D721Med (cell line): ENCODE measurements around the gene STAP1.
"Not testable (repeated sequence)": the region's sequence is repeated elsewhere in the genome, so short reads cannot be mapped to it uniquely, and the experiment has no call there.

Experiments
- DNase-seq: peaks from one replicate; pipeline ENCODE4 v3.0.0; 2011; ENCODE audit warnings: low spot score; ENCODE audit not compliant: insufficient read length
- FAIRE-seq: peaks from 2 replicates; lab custom pipeline; 2011; peaks lifted over from hg19 to GRCh38; lab: Jason Lieb, UNC
- CTCF ChIP-seq: IDR thresholded peaks from 2 replicates; pipeline ENCODE4 v1.5.1; 2012; ENCODE audit warnings: mild to moderate bottlenecking, control low read depth; ENCODE audit not compliant: insufficient read depth; ENCODE audit errors: missing control alignments

The STAP1 gene

GRCh38 chr4:67531379-67531962 is 27.1 kb upstream of the STAP1 start:
- FAIRE-seq (no peak), DNase-seq (no peak)
- TF ChIP-seq CTCF: no peak

GRCh38 chr4:67532397-67532796 is 26.1 kb upstream of the STAP1 start:
- FAIRE-seq, DNase-seq: not testable (repeated sequence)

GRCh38 chr4:67533112-67533511 is 25.4 kb upstream of the STAP1 start:
- TF ChIP-seq CTCF: no peak
- no peak for FAIRE-seq
- DNase-seq: no peak

GRCh38 chr4:67535280-67535840 is 23.2 kb upstream of the STAP1 start:
- TF ChIP-seq CTCF: no peak
- DNase-seq (no peak), FAIRE-seq (peak; percentile 25)

- TF ChIP-seq CTCF: no peak
- FAIRE-seq (peak; percentile 35), DNase-seq (no peak)
Observed at GRCh38 chr4:67539830-67540229, 18.7 kb upstream of the STAP1 start.

- TF ChIP-seq CTCF: no peak
- DNase-seq (no peak), FAIRE-seq (no peak)
Observed at GRCh38 chr4:67542076-67542475, 16.5 kb upstream of the STAP1 start.

- peak; percentile 52 for DNase-seq
- no peak for TF ChIP-seq CTCF
- FAIRE-seq: no peak
Observed at GRCh38 chr4:67545199-67546003, 13.1 kb upstream of the STAP1 start, which contains the start of gene CENPC. CENPC (minus strand) TSS chr4:67545503; CDS start chr4:67545355, 148 bp downstream.
